Neural cell (in vitro differentiated cells): ENCODE results near the gene KLHL2.

Source experiments
- EP300 ChIP-seq: fragments of 450-650 bp; conservative IDR thresholded peaks from 2 replicates; pipeline ENCODE4 v1.6.1; 2014; ENCODE audit warnings: antibody characterized with exemption, mild to moderate bottlenecking, moderate library complexity; ENCODE audit not compliant: poor library complexity, severe bottlenecking
- EZH2 ChIP-seq: fragments of 200-600, 300-800 bp; shearing (Covaris generic), sonication (generic); IDR thresholded peaks from 2 replicates; pipeline ENCODE4 v1.6.1; 2014; ENCODE audit warnings: antibody characterized with exemption, low read length, borderline replicate concordance, mild to moderate bottlenecking; ENCODE audit not compliant: insufficient read depth, poor library complexity, severe bottlenecking
- POLR2AphosphoS5 ChIP-seq: IDR thresholded peaks from 2 replicates; pipeline ENCODE4 v1.6.1; 2012
- RAD21 ChIP-seq: fragments of 450-650 bp; conservative IDR thresholded peaks from 2 replicates; pipeline ENCODE4 v1.6.1; 2014; ENCODE audit warnings: antibody characterized with exemption, mild to moderate bottlenecking, moderate library complexity
- SMC3 ChIP-seq: fragments of 450-650 bp; conservative IDR thresholded peaks from 2 replicates; pipeline ENCODE4 v1.6.1; 2014; ENCODE audit warnings: antibody characterized with exemption, mild to moderate bottlenecking, moderate library complexity; ENCODE audit not compliant: poor library complexity
- TAF1 ChIP-seq: IDR thresholded peaks from 2 replicates; pipeline ENCODE4 v1.6.1; 2012; ENCODE audit warnings: low read depth
- TF ChIP-seq, protein P1 (sequence below): fragments of 450-650 bp; IDR thresholded peaks from 2 replicates; pipeline ENCODE4 v1.5.1; 2014; ENCODE audit warnings: antibody characterized with exemption, mild to moderate bottlenecking, moderate library complexity; ENCODE audit not compliant: poor library complexity, severe bottlenecking
- TF ChIP-seq, protein P2 (sequence below): IDR thresholded peaks from 2 replicates; pipeline ENCODE4 v1.6.1; 2012; ENCODE audit warnings: borderline replicate concordance

- TF ChIP-seq RAD21 (no peak), POLR2AphosphoS5 (no peak), TAF1 (no peak), EP300 (no peak), SMC3 (no peak), EZH2 (no peak)
- TF ChIP-seq, protein P1, sequence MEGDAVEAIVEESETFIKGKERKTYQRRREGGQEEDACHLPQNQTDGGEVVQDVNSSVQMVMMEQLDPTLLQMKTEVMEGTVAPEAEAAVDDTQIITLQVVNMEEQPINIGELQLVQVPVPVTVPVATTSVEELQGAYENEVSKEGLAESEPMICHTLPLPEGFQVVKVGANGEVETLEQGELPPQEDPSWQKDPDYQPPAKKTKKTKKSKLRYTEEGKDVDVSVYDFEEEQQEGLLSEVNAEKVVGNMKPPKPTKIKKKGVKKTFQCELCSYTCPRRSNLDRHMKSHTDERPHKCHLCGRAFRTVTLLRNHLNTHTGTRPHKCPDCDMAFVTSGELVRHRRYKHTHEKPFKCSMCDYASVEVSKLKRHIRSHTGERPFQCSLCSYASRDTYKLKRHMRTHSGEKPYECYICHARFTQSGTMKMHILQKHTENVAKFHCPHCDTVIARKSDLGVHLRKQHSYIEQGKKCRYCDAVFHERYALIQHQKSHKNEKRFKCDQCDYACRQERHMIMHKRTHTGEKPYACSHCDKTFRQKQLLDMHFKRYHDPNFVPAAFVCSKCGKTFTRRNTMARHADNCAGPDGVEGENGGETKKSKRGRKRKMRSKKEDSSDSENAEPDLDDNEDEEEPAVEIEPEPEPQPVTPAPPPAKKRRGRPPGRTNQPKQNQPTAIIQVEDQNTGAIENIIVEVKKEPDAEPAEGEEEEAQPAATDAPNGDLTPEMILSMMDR: no peak
- TF ChIP-seq, protein P2, sequence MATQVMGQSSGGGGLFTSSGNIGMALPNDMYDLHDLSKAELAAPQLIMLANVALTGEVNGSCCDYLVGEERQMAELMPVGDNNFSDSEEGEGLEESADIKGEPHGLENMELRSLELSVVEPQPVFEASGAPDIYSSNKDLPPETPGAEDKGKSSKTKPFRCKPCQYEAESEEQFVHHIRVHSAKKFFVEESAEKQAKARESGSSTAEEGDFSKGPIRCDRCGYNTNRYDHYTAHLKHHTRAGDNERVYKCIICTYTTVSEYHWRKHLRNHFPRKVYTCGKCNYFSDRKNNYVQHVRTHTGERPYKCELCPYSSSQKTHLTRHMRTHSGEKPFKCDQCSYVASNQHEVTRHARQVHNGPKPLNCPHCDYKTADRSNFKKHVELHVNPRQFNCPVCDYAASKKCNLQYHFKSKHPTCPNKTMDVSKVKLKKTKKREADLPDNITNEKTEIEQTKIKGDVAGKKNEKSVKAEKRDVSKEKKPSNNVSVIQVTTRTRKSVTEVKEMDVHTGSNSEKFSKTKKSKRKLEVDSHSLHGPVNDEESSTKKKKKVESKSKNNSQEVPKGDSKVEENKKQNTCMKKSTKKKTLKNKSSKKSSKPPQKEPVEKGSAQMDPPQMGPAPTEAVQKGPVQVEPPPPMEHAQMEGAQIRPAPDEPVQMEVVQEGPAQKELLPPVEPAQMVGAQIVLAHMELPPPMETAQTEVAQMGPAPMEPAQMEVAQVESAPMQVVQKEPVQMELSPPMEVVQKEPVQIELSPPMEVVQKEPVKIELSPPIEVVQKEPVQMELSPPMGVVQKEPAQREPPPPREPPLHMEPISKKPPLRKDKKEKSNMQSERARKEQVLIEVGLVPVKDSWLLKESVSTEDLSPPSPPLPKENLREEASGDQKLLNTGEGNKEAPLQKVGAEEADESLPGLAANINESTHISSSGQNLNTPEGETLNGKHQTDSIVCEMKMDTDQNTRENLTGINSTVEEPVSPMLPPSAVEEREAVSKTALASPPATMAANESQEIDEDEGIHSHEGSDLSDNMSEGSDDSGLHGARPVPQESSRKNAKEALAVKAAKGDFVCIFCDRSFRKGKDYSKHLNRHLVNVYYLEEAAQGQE: no peak
Observed at GRCh38 chr4:165347647-165348569, 140.5 kb downstream of the KLHL2 start.
